Measurements from ENCODE around the gene BCL2.

BCL2 gene

DNA sequence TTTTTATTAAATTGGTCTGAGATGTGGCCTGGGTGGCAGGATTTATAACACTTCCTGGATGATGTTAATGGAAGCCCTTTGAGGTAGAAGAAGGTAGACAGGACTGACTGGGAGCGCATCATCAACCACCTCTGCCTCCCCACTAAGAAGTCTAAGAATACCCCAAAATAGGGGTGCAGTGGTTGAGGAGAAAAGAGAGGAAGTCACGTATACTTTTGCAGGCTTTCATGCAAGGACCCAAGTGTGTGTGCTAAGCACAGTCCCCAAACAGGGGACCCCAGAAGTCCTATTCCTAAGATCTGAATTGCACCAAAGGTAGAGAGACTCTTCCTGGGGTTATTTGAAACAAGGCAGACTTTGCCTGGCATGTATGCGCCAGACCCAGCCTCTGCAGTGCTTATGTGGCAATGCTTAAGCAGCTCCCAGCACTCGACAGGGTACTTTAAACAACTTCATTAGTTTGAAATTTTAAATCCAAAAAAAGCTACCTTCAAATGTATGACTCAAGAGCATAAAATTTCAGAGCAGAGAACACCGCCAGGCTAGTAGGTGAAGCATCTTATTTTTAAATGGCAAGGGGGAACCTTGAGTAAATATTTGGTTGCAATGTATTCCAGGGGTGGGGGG lies 35.3 kb downstream of the BCL2 start:
- TF ChIP-seq, protein P1, sequence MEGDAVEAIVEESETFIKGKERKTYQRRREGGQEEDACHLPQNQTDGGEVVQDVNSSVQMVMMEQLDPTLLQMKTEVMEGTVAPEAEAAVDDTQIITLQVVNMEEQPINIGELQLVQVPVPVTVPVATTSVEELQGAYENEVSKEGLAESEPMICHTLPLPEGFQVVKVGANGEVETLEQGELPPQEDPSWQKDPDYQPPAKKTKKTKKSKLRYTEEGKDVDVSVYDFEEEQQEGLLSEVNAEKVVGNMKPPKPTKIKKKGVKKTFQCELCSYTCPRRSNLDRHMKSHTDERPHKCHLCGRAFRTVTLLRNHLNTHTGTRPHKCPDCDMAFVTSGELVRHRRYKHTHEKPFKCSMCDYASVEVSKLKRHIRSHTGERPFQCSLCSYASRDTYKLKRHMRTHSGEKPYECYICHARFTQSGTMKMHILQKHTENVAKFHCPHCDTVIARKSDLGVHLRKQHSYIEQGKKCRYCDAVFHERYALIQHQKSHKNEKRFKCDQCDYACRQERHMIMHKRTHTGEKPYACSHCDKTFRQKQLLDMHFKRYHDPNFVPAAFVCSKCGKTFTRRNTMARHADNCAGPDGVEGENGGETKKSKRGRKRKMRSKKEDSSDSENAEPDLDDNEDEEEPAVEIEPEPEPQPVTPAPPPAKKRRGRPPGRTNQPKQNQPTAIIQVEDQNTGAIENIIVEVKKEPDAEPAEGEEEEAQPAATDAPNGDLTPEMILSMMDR (IDR thresholded peaks at IDR 0.05): no peak
- Mint-ChIP-seq H3K36me3 (ENCODE audit: low read depth) (peaks cover 15% of the 10 kb centered on the region), H3K27me3 (ENCODE audit: low read depth, poor library complexity) (no peaks in the 10 kb centered on the region)

GRCh38 chr18:63283305-63284094 lies 36.1 kb downstream of the BCL2 start:
- TF ChIP-seq, protein P1 (IDR thresholded peaks at IDR 0.05): no peak
- H3K4me1 Mint-ChIP-seq: peaks cover 39% of the 10 kb centered on the region
- H3K9me3 Mint-ChIP-seq: no peaks in the 10 kb centered on the region
- H3K27me3 Mint-ChIP-seq (ENCODE audit: low read depth, poor library complexity): no peaks in the 10 kb centered on the region
- H3K36me3 Mint-ChIP-seq (ENCODE audit: low read depth): peaks cover 22% of the 10 kb centered on the region
- H3K4me3 Mint-ChIP-seq: no peak overlapping the region
- no peak for DNase-seq
- H3K27ac Mint-ChIP-seq: peak overlapping the region; percentile 41

More for the DNA sequence above, 35.3 kb downstream of the BCL2 start:
- Mint-ChIP-seq H3K4me1 (peaks cover 39% of the 10 kb centered on the region), H3K27ac (peak overlapping the region; percentile 41), H3K4me3 (no peak overlapping the region), H3K9me3 (no peaks in the 10 kb centered on the region)
- no peak for DNase-seq

GRCh38 chr18:63282793-63283192 lies 36.8 kb downstream of the BCL2 start:
- Mint-ChIP-seq H3K27me3 (ENCODE audit: low read depth, poor library complexity) (no peaks in the 10 kb centered on the region), H3K4me1 (peaks cover 39% of the 10 kb centered on the region), H3K4me3 (no peak overlapping the region), H3K9me3 (no peaks in the 10 kb centered on the region), H3K36me3 (ENCODE audit: low read depth) (peaks cover 29% of the 10 kb centered on the region), H3K27ac (no peak overlapping the region)
- DNase-seq: no peak
- TF ChIP-seq, protein P1 (IDR thresholded peaks at IDR 0.05): no peak

GRCh38 chr18:63273222-63273927 lies 46.2 kb downstream of the BCL2 start:
- Mint-ChIP-seq H3K4me1 (peaks cover 54% of the 10 kb centered on the region), H3K36me3 (ENCODE audit: low read depth) (peaks cover 6% of the 10 kb centered on the region), H3K9me3 (no peaks in the 10 kb centered on the region), H3K27me3 (ENCODE audit: low read depth, poor library complexity) (peaks cover 5% of the 10 kb centered on the region), H3K4me3 (no peak overlapping the region), H3K27ac (peak overlapping the region; percentile 90)
- TF ChIP-seq, protein P1 (IDR thresholded peaks at IDR 0.05): no peak
- no peak for DNase-seq

DNA sequence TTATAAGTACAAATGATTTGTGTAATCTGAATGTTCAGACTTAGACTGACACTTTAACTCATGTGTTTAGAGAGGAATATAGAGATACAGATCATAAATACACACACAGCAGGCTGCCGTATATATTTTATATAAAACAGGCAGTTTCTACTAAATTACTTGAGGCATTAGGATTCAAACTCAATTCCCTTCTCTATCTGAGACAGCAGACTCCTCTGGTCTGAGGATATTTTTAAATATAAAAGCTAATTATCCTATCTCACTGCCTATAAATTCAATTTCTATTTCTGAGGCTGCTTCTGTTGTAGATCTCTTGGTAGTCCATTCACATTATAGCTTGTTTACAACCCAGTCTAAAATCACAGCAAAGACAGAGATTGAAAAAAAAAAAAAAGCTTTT lies 46.9 kb downstream of the BCL2 start:
- Mint-ChIP-seq H3K27me3 (ENCODE audit: low read depth, poor library complexity) (peaks cover 5% of the 10 kb centered on the region), H3K9me3 (no peaks in the 10 kb centered on the region), H3K36me3 (ENCODE audit: low read depth) (no peaks in the 10 kb centered on the region), H3K27ac (peak overlapping the region; percentile 90), H3K4me1 (peaks cover 61% of the 10 kb centered on the region), H3K4me3 (no peak overlapping the region)
- no peak for DNase-seq
- TF ChIP-seq, protein P1 (IDR thresholded peaks at IDR 0.05): no peak

Data from nephron progenitor cell (in vitro differentiated cells).